NB4 (cell line): ENCODE results near the gene USP9Y.

Source experiments
- CTCF ChIP-seq: IDR thresholded peaks from one replicate; pipeline ENCODE4 v1.5.1; 2012; ENCODE audit warnings: low read depth, low read length
- POLR2A ChIP-seq: IDR thresholded peaks from 2 replicates; pipeline ENCODE4 v1.6.1; 2011; ENCODE audit warnings: mild to moderate bottlenecking; ENCODE audit not compliant: insufficient read length; ENCODE audit errors: extremely low read depth

DNA sequence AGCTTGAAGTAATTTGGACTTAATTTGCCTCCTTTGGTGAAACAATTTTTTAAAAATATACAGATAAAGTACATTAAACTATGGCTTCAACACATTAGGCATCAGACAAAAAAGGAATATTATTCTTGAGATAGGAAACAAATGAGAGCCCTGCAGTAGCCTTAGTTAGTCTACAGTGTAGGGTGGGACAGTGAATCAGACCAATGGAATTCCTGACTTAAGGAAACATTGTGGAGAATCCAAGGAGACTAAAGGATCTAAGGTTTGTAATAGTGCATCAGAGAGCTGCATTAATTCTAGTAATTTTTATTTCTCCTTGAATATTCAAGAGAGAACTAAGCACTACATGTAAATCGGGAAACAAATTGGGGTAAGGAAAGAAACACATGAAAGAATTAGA lies 125.8 kb downstream of the USP9Y start:
- TF ChIP-seq POLR2A (no peak), CTCF (no peak)
